ENCODE data around the gene LZIC.
"Not testable (repeated sequence)": the region's sequence is repeated elsewhere in the genome, so short reads cannot be mapped to it uniquely, and the experiment has no call there.

The LZIC gene

GRCh38 chr1:9927259-9927658, 15.9 kb downstream of the LZIC start:
- no peak for DNase-seq (ENCODE audit: low read depth)
- TF ChIP-seq, protein P1, sequence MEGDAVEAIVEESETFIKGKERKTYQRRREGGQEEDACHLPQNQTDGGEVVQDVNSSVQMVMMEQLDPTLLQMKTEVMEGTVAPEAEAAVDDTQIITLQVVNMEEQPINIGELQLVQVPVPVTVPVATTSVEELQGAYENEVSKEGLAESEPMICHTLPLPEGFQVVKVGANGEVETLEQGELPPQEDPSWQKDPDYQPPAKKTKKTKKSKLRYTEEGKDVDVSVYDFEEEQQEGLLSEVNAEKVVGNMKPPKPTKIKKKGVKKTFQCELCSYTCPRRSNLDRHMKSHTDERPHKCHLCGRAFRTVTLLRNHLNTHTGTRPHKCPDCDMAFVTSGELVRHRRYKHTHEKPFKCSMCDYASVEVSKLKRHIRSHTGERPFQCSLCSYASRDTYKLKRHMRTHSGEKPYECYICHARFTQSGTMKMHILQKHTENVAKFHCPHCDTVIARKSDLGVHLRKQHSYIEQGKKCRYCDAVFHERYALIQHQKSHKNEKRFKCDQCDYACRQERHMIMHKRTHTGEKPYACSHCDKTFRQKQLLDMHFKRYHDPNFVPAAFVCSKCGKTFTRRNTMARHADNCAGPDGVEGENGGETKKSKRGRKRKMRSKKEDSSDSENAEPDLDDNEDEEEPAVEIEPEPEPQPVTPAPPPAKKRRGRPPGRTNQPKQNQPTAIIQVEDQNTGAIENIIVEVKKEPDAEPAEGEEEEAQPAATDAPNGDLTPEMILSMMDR (conservative IDR thresholded peaks at IDR 0.05; ENCODE audit: low read depth, low read length), result no peak
- no peak overlapping the region for H3K4me3 ChIP-seq (ENCODE audit: low read length)

- DNase-seq (ENCODE audit: low read depth), result no peak
- H3K4me3 ChIP-seq (ENCODE audit: low read length), result no peak overlapping the region
- TF ChIP-seq, protein P1 (conservative IDR thresholded peaks at IDR 0.05; ENCODE audit: low read depth, low read length), result no peak
These were observed 20.8 kb downstream of the LZIC start for GRCh38 chr1:9922342-9922741.

- DNase-seq (ENCODE audit: low read depth), result no peak
- no peak overlapping the region for H3K4me3 ChIP-seq (ENCODE audit: low read length)
- TF ChIP-seq, protein P1 (conservative IDR thresholded peaks at IDR 0.05; ENCODE audit: low read depth, low read length), result no peak
These were observed 22.6 kb downstream of the LZIC start for GRCh38 chr1:9920606-9921005.

- DNase-seq (ENCODE audit: low read depth), result no peak
- H3K4me3 ChIP-seq (ENCODE audit: low read length), result no peak overlapping the region
- TF ChIP-seq, protein P1 (conservative IDR thresholded peaks at IDR 0.05; ENCODE audit: low read depth, low read length), result no peak
These were observed 25.3 kb downstream of the LZIC start for GRCh38 chr1:9917901-9918300.

GRCh38 chr1:9917495-9917894, 25.7 kb downstream of the LZIC start:
- H3K4me3 ChIP-seq (ENCODE audit: low read length); DNase-seq (ENCODE audit: low read depth): not testable (repeated sequence)

DNA sequence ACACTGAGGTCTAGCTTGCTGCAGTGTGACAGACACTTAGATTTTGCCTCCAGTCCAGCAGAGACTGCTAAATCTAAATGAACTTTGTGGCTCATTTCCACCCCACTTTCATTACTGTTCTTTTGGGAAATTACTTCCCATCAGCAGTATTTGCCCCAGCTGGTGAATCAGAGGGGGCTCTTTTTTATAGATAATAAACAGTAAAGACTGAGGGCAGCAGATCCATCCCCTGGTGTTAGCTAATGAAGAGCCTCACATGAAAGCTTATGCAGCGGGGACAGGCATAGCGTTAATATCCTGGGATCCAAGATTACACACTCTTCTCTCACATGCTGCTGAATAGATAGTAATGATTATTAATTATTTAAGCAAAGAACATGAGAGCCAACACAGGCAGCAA, 26.7 kb downstream of the LZIC start:
- TF ChIP-seq, protein P1 (conservative IDR thresholded peaks at IDR 0.05; ENCODE audit: low read depth, low read length), result no peak
- DNase-seq (ENCODE audit: low read depth), result no peak
- H3K4me3 ChIP-seq (ENCODE audit: low read length), result no peak overlapping the region

GRCh38 chr1:9914610-9914937, 28.6 kb downstream of the LZIC start:
- TF ChIP-seq, protein P1 (conservative IDR thresholded peaks at IDR 0.05; ENCODE audit: low read depth, low read length), result no peak
- no peak overlapping the region for H3K4me3 ChIP-seq (ENCODE audit: low read length)
- no peak for DNase-seq (ENCODE audit: low read depth)
